Lung (tissue), 12 donors: ENCODE measurements around the gene ITPR1. TPM values are rescaled to one million over a fixed set of nuclear protein-coding genes. Genes with fewer than 3 reads are reported as not detected.

ENCODE experiments used
- ATAC-seq: fragments of 200-7000 bp; cut with Tn5 transposase; one replicate; pipeline ENCODE4 v1.9.1; 2020; ENCODE audit warnings: moderate number of reproducible peaks; ENCODE audit not compliant: insufficient read depth, low FRiP score
- DNase-seq, 3 donors: peaks; one replicate each; pipeline ENCODE4 v3.0.0-alpha.2; 2013 to 2017
- H3K27ac ChIP-seq, 2 donors: one replicate each; pipeline ENCODE4 v1.5.1; 2013; ENCODE audit warnings: mild to moderate bottlenecking in 2 of 2, moderate library complexity in 2 of 2, control low read depth in 1 of 2, inconsistent platforms in 1 of 2, low read depth in 1 of 2, low read length in 1 of 2
- H3K27me3 ChIP-seq, 3 donors: one replicate each; pipeline ENCODE4 v1.5.1; 2013; ENCODE audit warnings: low read length in 2 of 3; ENCODE audit not compliant: control insufficient read depth in 3 of 3, insufficient read depth in 3 of 3
- H3K36me3 ChIP-seq, 4 donors: one replicate each; pipeline ENCODE4 v1.5.1; 2013; ENCODE audit warnings: low read length in 4 of 4, mild to moderate bottlenecking in 1 of 4, moderate library complexity in 1 of 4; ENCODE audit not compliant: control insufficient read depth in 4 of 4, insufficient read depth in 4 of 4
- H3K4me1 ChIP-seq, 5 donors: one replicate each; pipeline ENCODE4 v1.5.1; 2013; ENCODE audit warnings: low read length in 5 of 5, mild to moderate bottlenecking in 2 of 5, moderate library complexity in 1 of 5; ENCODE audit not compliant: control insufficient read depth in 5 of 5, insufficient read depth in 5 of 5
- H3K4me3 ChIP-seq: one replicate; pipeline ENCODE4 v1.5.1; 2013; ENCODE audit warnings: mild to moderate bottlenecking, control low read depth, moderate library complexity
- H3K9ac ChIP-seq, 2 donors: one replicate each; pipeline ENCODE4 v1.5.1; 2013; ENCODE audit warnings: low read length in 2 of 2, control low read depth in 1 of 2; ENCODE audit not compliant: insufficient read depth in 1 of 2
- H3K9me3 ChIP-seq, 4 donors: one replicate each; pipeline ENCODE4 v1.5.1; 2013; ENCODE audit warnings: low read length in 3 of 4, mild to moderate bottlenecking in 1 of 4, moderate library complexity in 1 of 4; ENCODE audit not compliant: control insufficient read depth in 4 of 4, insufficient read depth in 3 of 4
- WGBS, 2 donors: extraction: QIAGEN DNeasy Blood & Tissue Kit; methylation state at CpG; one replicate each; pipeline ENCODE4 v1.1.7; 2013; 5-methylcytosine and 5-hydroxymethylcytosine counted together
- polyA plus RNA-seq, 2 donors: library from polyadenylated mRNA; stranded (reverse); fragments of 200-250 nt; gene quantifications; one replicate each; pipeline ENCODE4 v1.2.1, GENCODE V29; 2013
- total RNA-seq, 2 donors: library from RNA; depleted of rRNA in 1 of 2; stranded (reverse); fragments of >200 nt in 1 of 2; gene quantifications; one replicate each; pipeline ENCODE4 v1.2.1, GENCODE V29; 2014 to 2021
- TF ChIP-seq, protein P1 (sequence below): IDR thresholded peaks from 2 replicates; pipeline ENCODE4 v1.5.1; 2012; ENCODE audit warnings: mild to moderate bottlenecking; ENCODE audit errors: control extremely low read depth, extremely low read depth
- donor health status: control.
- donor health status: control.
- donor health status: Bipolar disorder and iron deficiency.
- donor health status: healthy.
- donor health status: DM: yes; HTN: yes; CAD: no.

Gene ITPR1
- total and polyA plus RNA-seq, 4 donors, result 12.4 to 152 (median 44.1) TPM

DNA sequence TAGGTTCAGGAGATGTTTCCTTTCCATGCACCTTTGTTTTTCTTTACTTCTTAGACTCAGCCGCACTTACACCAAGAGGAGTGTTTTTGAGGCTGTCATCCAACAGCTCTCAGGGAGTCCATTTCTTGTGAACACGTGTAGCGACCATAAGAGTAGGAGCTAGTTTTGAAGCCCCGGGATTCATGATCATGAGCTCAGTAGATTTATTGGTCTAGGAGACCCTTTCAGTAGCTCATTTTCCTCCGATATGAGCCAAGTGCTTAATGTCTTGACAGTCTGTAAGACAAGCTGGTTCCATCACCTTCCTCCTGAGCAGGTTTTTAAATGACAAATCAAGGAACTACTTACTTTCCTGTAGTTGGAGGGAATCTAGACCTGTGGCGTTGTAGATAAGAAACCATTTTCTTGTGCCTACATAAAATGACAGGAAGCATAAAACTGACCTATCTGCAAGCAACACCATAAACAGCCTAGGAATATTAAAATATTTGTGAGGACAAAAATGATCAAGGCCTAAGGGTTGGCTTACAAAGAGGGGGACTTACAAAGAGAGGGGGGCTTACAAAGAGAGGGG is 313.5 kb downstream of the ITPR1 start:
- Histone ChIP-seq H3K9me3 (no peaks in the 10 kb centered on the region), H3K27me3 (no peaks in the 10 kb centered on the region), H3K36me3 (peaks cover 9 to 26% (median 12%) of the 10 kb centered on the region in 4 donors), H3K4me1 (peaks cover 0 to 5% (median 0%) of the 10 kb centered on the region in 5 donors), H3K4me3 (no peak overlapping the region), H3K9ac (no peak overlapping the region), H3K27ac (no peak overlapping the region)
- no peak for DNase-seq
- ATAC-seq, result no peak
- TF ChIP-seq, protein P1, sequence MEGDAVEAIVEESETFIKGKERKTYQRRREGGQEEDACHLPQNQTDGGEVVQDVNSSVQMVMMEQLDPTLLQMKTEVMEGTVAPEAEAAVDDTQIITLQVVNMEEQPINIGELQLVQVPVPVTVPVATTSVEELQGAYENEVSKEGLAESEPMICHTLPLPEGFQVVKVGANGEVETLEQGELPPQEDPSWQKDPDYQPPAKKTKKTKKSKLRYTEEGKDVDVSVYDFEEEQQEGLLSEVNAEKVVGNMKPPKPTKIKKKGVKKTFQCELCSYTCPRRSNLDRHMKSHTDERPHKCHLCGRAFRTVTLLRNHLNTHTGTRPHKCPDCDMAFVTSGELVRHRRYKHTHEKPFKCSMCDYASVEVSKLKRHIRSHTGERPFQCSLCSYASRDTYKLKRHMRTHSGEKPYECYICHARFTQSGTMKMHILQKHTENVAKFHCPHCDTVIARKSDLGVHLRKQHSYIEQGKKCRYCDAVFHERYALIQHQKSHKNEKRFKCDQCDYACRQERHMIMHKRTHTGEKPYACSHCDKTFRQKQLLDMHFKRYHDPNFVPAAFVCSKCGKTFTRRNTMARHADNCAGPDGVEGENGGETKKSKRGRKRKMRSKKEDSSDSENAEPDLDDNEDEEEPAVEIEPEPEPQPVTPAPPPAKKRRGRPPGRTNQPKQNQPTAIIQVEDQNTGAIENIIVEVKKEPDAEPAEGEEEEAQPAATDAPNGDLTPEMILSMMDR, result no peak
- WGBS, 2 donors, result 87 to 95% methylated on average over 6 of the region's 6 CpGs

DNA sequence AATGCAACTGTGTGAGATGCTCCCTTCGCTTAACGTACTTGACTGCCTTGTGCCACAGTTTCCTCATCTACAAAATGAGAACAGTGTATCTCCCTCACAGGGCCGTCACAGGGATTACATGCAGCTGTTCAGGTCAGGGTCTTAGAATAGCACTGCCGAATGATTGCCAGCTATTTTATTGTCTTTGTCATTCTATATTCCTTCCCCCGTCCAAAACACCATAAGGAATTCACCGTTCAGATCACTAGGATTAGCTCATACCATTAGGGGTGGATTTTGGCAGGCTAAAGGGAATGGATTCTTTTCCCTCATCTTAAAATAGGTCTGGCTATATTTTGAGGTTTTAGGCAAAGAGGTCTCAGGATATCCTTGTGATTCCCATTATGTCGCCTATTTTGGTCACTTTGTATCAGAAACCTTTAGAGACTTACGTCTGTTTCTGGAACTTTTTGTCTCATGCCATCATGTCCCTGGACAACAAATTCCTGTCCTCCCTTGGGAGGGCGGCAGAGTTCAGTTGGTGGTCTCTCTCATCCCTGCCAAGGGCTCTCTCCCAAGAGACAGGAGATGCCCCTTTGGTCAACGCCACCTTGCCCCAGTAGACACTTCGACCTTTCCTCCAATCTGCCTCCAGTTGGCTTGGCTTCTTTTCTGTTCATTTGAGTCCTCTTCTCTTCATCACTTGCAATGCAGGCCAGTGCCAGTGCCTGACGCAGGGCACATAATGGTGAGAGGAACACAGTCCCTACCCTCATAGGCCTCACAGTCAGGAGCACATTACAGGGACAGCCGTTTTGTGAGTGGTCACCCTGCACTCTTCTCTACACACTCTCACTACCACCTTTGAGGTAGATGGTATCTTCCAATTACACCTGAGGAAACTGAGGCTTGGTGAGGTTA is 314.5 kb downstream of the ITPR1 start:
- WGBS, 2 donors, result 91 to 93% methylated on average over 13 of the region's 13 CpGs
- Histone ChIP-seq H3K9ac (no peak overlapping the region), H3K27me3 (no peaks in the 10 kb centered on the region), H3K4me1 (peaks cover 0 to 10% (median 3%) of the 10 kb centered on the region in 5 donors), H3K4me3 (no peak overlapping the region), H3K9me3 (no peaks in the 10 kb centered on the region), H3K36me3 (peaks cover 7 to 21% (median 9%) of the 10 kb centered on the region in 4 donors), H3K27ac (no peak overlapping the region)
- DNase-seq (no peak), ATAC-seq (no peak)
- TF ChIP-seq, protein P1, result no peak

DNA sequence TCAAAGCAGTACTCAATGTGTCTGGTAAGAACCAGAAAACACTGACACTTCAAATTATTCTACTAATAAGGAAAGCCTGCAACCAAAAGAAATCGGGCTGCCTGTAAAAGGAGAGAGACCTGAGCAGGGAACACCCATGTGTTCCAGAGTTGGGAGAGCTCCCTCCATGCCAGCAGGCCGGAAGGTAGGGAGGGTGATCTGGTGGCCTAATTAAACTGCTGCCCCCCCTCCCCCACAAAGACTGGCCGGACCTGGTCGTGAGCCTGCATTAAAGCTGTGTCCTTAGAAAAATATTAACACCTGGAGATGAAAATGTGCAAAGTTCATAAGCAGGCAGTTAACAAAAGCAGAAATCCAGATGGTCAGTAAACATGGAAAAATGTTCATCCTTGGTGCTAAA is 315.5 kb downstream of the ITPR1 start:
- H3K36me3 ChIP-seq, result peaks cover 4 to 16% (median 8%) of the 10 kb centered on the region in 4 donors
- H3K4me1 ChIP-seq, result peaks cover 0 to 13% (median 5%) of the 10 kb centered on the region in 5 donors
- no peak overlapping the region for H3K9ac ChIP-seq
- H3K27ac ChIP-seq, result no peak overlapping the region
- H3K27me3 ChIP-seq, result no peaks in the 10 kb centered on the region
- TF ChIP-seq, protein P1, result no peak
- DNase-seq (no peak), ATAC-seq (no peak)
- no peak overlapping the region for H3K4me3 ChIP-seq
- 93 to 96% methylated on average over 4 of the region's 4 CpGs for WGBS, 2 donors
- H3K9me3 ChIP-seq, result no peaks in the 10 kb centered on the region
